ENCODE data around the gene CYTH1.

Gene CYTH1

GRCh38 chr17:78637643-78638420 lies 144.2 kb downstream of the CYTH1 start:
- H3K36me3 ChIP-seq (ENCODE audit: control insufficient read depth, insufficient read depth, low read length) = no peaks in the 10 kb centered on the region
- no peak for DNase-seq (ENCODE audit: extremely low read depth, insufficient read length)
- H3K27me3 ChIP-seq (replicated peaks; ENCODE audit: control insufficient read depth, insufficient read depth, low read length) = no peaks in the 10 kb centered on the region
- TF ChIP-seq CTCF (IDR thresholded peaks at IDR 0.05; ENCODE audit: insufficient read depth, low read length, poor library complexity, severe bottlenecking) = no peak
- H3K4me3 ChIP-seq (replicated peaks; ENCODE audit: low read depth, low read length) = no peak overlapping the region

GRCh38 chr17:78637146-78637545 lies 144.9 kb downstream of the CYTH1 start:
- DNase-seq (ENCODE audit: extremely low read depth, insufficient read length) = no peak
- H3K36me3 ChIP-seq (ENCODE audit: control insufficient read depth, insufficient read depth, low read length) = no peaks in the 10 kb centered on the region
- no peak for TF ChIP-seq CTCF (IDR thresholded peaks at IDR 0.05; ENCODE audit: insufficient read depth, low read length, poor library complexity, severe bottlenecking)
- no peaks in the 10 kb centered on the region for H3K27me3 ChIP-seq (replicated peaks; ENCODE audit: control insufficient read depth, insufficient read depth, low read length)
- H3K4me3 ChIP-seq (replicated peaks; ENCODE audit: low read depth, low read length) = no peak overlapping the region

- no peaks in the 10 kb centered on the region for H3K27me3 ChIP-seq (replicated peaks; ENCODE audit: control insufficient read depth, insufficient read depth, low read length)
- no peak overlapping the region for H3K4me3 ChIP-seq (replicated peaks; ENCODE audit: low read depth, low read length)
- H3K36me3 ChIP-seq (ENCODE audit: control insufficient read depth, insufficient read depth, low read length) = no peaks in the 10 kb centered on the region
- DNase-seq (ENCODE audit: extremely low read depth, insufficient read length) = no peak
- TF ChIP-seq CTCF (IDR thresholded peaks at IDR 0.05; ENCODE audit: insufficient read depth, low read length, poor library complexity, severe bottlenecking) = no peak
Measured at GRCh38 chr17:78634154-78634553, 147.9 kb downstream of the CYTH1 start.

GRCh38 chr17:78629436-78629995 lies 152.6 kb downstream of the CYTH1 start:
- TF ChIP-seq CTCF (IDR thresholded peaks at IDR 0.05; ENCODE audit: insufficient read depth, low read length, poor library complexity, severe bottlenecking) = no peak
- H3K4me3 ChIP-seq (replicated peaks; ENCODE audit: low read depth, low read length) = no peak overlapping the region
- H3K36me3 ChIP-seq (ENCODE audit: control insufficient read depth, insufficient read depth, low read length) = no peaks in the 10 kb centered on the region
- DNase-seq (ENCODE audit: extremely low read depth, insufficient read length) = no peak
- H3K27me3 ChIP-seq (replicated peaks; ENCODE audit: control insufficient read depth, insufficient read depth, low read length) = no peaks in the 10 kb centered on the region

GRCh38 chr17:78628547-78629435 lies 153.3 kb downstream of the CYTH1 start:
- no peak for DNase-seq (ENCODE audit: extremely low read depth, insufficient read length)
- H3K4me3 ChIP-seq (replicated peaks; ENCODE audit: low read depth, low read length) = no peak overlapping the region
- H3K36me3 ChIP-seq (ENCODE audit: control insufficient read depth, insufficient read depth, low read length) = no peaks in the 10 kb centered on the region
- no peaks in the 10 kb centered on the region for H3K27me3 ChIP-seq (replicated peaks; ENCODE audit: control insufficient read depth, insufficient read depth, low read length)
- TF ChIP-seq CTCF (IDR thresholded peaks at IDR 0.05; ENCODE audit: insufficient read depth, low read length, poor library complexity, severe bottlenecking) = no peak
